Urinary bladder (tissue), 4 donors: Measurements from ENCODE around the gene RPL27A. TPM values are rescaled to one million over a fixed set of nuclear protein-coding genes. Genes with fewer than 3 reads are reported as not detected.

ENCODE experiments used
- DNase-seq: peaks from one replicate; pipeline ENCODE4 v3.0.0-alpha.2; 2015; ENCODE audit errors: extremely low spot score
- H3K27ac ChIP-seq: one replicate; pipeline ENCODE4 v1.5.1; 2013; ENCODE audit warnings: low read depth, mild to moderate bottlenecking, moderate library complexity
- H3K36me3 ChIP-seq: one replicate; pipeline ENCODE4 v1.6.1; 2013; ENCODE audit warnings: mild to moderate bottlenecking, moderate library complexity; ENCODE audit not compliant: insufficient read depth
- H3K4me1 ChIP-seq: one replicate; pipeline ENCODE4 v1.6.1; 2013; ENCODE audit warnings: mild to moderate bottlenecking, moderate library complexity; ENCODE audit not compliant: insufficient read depth
- H3K4me3 ChIP-seq: one replicate; pipeline ENCODE4 v1.5.1; 2013; ENCODE audit warnings: low read depth, low read length
- WGBS: extraction: QIAGEN DNeasy Blood & Tissue Kit; methylation state at CpG from one replicate; pipeline ENCODE4 v1.1.7; 2013; 5-methylcytosine and 5-hydroxymethylcytosine counted together
- polyA plus RNA-seq: library from polyadenylated mRNA; stranded (reverse); fragments of 200-250 nt; gene quantifications from one replicate; pipeline ENCODE4 v1.2.3, GENCODE V29; 2013
- total RNA-seq: library from RNA; depleted of rRNA; stranded (reverse); fragments of >200 nt; gene quantifications from one replicate; pipeline ENCODE4 v1.2.3, GENCODE V29; 2014
- donor health status: healthy with polysubstance abuse.
- donor health status: healthy.

RPL27A gene
- total and polyA plus RNA-seq, 2 donors = 674 to 2,792 TPM

DNA sequence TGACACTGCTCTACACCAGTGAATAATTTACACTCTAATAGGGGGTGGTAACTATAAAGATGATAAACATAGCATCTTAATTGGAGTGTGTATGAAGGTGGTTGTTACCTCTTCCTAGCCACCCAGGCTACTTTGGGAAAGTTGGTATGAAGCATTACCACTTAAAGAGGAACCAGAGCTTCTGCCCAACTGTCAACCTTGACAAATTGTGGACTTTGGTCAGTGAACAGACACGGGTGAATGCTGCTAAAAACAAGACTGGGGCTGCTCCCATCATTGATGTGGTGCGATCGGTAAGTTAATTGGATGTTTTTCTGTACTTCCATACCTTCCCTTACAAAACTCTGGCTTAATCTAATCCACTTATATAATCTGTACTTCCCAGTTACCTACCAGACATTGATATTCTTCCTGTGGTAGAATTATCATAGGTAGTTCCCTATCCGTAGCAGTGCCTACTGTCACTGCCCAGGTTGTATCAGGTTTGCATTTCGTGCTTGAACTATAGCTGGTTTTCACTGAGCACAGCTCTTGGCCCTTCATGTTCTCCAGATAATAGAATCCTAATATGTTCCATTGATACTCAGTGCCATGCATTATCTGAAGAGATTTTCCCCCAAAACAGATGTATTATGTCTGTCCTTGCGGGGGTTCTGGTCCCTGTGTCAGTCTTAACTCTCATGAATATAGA, 2.2 kb downstream of the RPL27A start:
- Histone ChIP-seq H3K36me3 (no peaks in the 10 kb centered on the region), H3K4me1 (no peaks in the 10 kb centered on the region), H3K27ac (no peak overlapping the region), H3K4me3 (no peak overlapping the region)
- 85% methylated on average over 6 of the region's 6 CpGs for WGBS
- DNase-seq = no peak

DNA sequence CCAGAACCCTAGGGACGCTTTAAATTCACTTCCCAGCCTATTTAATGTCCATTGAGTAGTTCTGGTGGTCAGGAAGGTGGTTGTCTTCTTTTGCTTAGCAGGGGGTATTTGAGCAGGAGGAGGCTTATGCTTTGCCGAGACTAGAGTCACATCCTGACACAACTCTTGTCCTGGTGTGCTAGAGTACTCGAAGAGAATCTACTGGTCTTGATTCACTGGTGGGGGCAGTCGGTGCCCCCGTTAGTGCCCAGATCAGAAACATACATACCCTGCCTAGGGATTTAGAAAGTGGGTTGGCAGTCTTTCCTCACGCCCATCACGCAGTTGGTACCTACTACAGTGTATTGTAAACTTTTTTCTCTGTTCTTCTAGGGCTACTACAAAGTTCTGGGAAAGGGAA, 2.7 kb downstream of the RPL27A start:
- Histone ChIP-seq H3K4me3 (no peak overlapping the region), H3K4me1 (no peaks in the 10 kb centered on the region), H3K27ac (no peak overlapping the region), H3K36me3 (no peaks in the 10 kb centered on the region)
- 77% methylated on average over 7 of the region's 7 CpGs for WGBS
- no peak for DNase-seq

- 65% methylated on average over 2 of the region's 2 CpGs for WGBS
- Histone ChIP-seq H3K4me3 (no peak overlapping the region), H3K36me3 (no peaks in the 10 kb centered on the region), H3K4me1 (no peaks in the 10 kb centered on the region), H3K27ac (no peak overlapping the region)
- no peak for DNase-seq
These were observed 3.2 kb downstream of the RPL27A start for GRCh38 chr11:8685820-8686219.

DNA sequence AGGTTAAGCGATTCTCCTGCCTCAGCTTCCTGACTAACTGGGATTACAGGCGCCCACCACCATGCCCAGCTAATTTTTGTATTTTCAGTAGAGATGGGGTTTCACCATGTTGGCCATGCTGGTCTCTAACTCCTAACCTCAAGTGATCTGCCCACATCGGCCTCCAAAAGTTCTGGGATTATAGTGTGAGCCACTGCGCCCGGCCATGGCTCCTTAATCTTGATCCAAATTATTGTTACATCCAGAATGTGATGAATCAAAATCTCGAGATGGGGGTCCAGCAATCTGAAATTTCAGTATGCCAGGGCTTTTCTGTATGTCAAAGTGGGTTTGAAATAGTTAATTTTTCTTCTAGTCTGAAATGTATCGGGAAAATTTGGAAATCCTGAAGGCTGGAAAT, 3.7 kb downstream of the RPL27A start:
- 85% methylated on average over 7 of the region's 7 CpGs for WGBS
- no peaks in the 10 kb centered on the region for H3K36me3 ChIP-seq
- no peak overlapping the region for H3K4me3 ChIP-seq
- H3K4me1 ChIP-seq = no peaks in the 10 kb centered on the region
- DNase-seq = no peak
- H3K27ac ChIP-seq = no peak overlapping the region

- peak overlapping the region; percentile 54 for H3K4me3 ChIP-seq
- H3K36me3 ChIP-seq = no peaks in the 10 kb centered on the region
- WGBS = 2% methylated on average over 56 of the region's 56 CpGs
- peak; percentile 91 for DNase-seq
- H3K27ac ChIP-seq = peak overlapping the region; percentile 80
- no peaks in the 10 kb centered on the region for H3K4me1 ChIP-seq
These were observed 6.1 kb downstream of the RPL27A start for GRCh38 chr11:8688414-8689362.

- no peak overlapping the region for H3K27ac ChIP-seq
- H3K36me3 ChIP-seq = no peaks in the 10 kb centered on the region
- no peak overlapping the region for H3K4me3 ChIP-seq
- 84% methylated on average over 8 of the region's 8 CpGs for WGBS
- DNase-seq = no peak
- no peaks in the 10 kb centered on the region for H3K4me1 ChIP-seq
These were observed 7.2 kb downstream of the RPL27A start for GRCh38 chr11:8689726-8690255.

- no peak overlapping the region for H3K27ac ChIP-seq
- no peak overlapping the region for H3K4me3 ChIP-seq
- H3K4me1 ChIP-seq = no peaks in the 10 kb centered on the region
- WGBS = 88% methylated on average over 4 of the region's 4 CpGs
- H3K36me3 ChIP-seq = no peaks in the 10 kb centered on the region
- DNase-seq = no peak
These were observed 8.1 kb downstream of the RPL27A start for GRCh38 chr11:8690374-8691342.

DNA sequence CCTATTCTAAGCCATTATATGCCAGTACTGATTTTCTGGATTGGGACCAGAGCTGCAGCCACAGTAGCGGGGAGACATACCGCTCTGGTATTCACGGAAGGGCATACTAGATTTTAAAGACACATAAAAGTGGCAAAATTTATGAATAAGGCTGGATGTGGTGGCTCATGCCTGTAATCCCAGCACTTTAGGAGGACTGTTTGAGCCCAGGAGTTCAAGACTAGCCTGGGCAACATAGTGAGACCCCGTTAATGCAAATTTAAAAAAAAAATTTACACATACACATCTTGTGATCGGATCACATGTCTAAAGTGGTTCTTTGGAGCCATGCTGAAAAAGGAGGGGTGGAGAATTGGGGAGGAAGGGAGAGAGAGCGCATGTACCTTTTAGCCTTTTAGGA, 9.0 kb downstream of the RPL27A start:
- H3K36me3 ChIP-seq = no peaks in the 10 kb centered on the region
- 84% methylated on average over 6 of the region's 6 CpGs for WGBS

DNA sequence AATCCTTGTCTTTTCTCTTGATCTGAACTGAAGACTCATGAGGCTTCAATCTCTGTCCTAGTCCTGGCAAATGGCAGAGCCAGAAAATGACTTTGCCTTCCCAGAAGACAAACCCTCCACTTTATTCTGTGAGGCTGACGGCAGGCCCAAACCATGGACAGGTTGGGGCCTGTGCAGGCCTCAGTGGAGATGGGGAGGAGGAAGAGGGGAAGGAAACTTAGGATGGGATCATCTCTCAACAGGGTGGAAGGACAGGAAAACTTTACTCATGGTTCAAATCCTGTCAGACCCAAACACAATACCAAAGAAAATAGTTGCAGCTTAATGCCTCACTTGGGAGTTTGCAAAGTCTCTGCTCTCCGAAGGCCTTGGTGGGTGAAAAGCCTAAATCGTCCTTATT, 9.8 kb downstream of the RPL27A start:
- Histone ChIP-seq H3K27ac (no peak overlapping the region), H3K4me1 (no peaks in the 10 kb centered on the region), H3K36me3 (peaks cover 3% of the 10 kb centered on the region), H3K4me3 (no peak overlapping the region)
- DNase-seq = no peak
- 66% methylated on average over 3 of the region's 3 CpGs for WGBS

More for the DNA sequence above, 9.0 kb downstream of the RPL27A start:
- H3K4me3 ChIP-seq = no peak overlapping the region
- no peak overlapping the region for H3K27ac ChIP-seq
- DNase-seq = no peak
- H3K4me1 ChIP-seq = no peaks in the 10 kb centered on the region

- Histone ChIP-seq H3K4me1 (no peaks in the 10 kb centered on the region), H3K4me3 (no peak overlapping the region), H3K36me3 (peaks cover 3% of the 10 kb centered on the region), H3K27ac (no peak overlapping the region)
- WGBS = 84% methylated on average over 6 of the region's 6 CpGs
- no peak for DNase-seq
These were observed 10.5 kb downstream of the RPL27A start for GRCh38 chr11:8693010-8693551.

DNA sequence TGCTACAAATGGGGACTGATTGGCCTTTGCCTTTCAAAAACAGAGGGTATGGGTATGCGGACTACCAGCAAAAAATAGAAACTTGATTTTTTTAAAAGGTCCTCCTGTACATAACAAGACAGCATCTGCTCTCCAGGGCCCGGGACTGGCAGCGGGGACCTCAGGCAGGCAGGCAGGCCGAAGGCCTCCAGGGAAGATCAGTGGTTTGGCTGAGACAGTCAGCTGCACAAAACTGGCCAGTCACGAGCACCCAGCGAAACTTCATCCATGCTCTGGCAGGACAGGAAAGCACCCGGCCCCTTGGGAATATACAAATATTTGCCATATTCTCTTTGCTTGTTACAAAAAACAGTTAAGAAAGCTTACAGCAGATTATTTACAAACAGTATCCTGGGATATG, 11.0 kb downstream of the RPL27A start:
- Histone ChIP-seq H3K4me1 (no peaks in the 10 kb centered on the region), H3K36me3 (peaks cover 3% of the 10 kb centered on the region), H3K4me3 (no peak overlapping the region), H3K27ac (no peak overlapping the region)
- no peak for DNase-seq
- WGBS = 89% methylated on average over 7 of the region's 7 CpGs

DNA sequence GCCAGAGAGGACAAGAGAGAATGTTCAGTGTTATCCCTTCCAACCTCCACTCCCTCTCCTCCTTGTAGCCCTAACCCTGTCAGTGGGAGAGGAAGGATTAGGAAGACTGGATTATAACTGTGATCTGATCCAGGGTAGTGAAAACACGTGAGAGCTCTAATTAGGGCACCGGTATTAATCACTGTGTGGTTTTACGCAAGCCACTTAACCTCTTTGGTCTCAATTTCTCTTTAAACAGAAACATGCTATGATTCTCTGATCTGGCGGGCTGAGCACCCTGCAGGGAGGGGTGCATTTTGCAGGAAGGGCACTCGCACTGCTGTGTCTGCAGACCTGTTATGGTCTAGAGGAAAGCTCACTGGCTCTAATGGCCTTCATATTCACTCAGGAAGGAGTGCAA, 11.5 kb downstream of the RPL27A start:
- H3K4me3 ChIP-seq = no peak overlapping the region
- no peak for DNase-seq
- H3K36me3 ChIP-seq = peaks cover 3% of the 10 kb centered on the region
- WGBS = 71% methylated on average over 5 of the region's 5 CpGs
- no peaks in the 10 kb centered on the region for H3K4me1 ChIP-seq
- no peak overlapping the region for H3K27ac ChIP-seq

GRCh38 chr11:8697054-8697453, 14.5 kb downstream of the RPL27A start:
- 91% methylated on average over 3 of the region's 3 CpGs for WGBS
- Histone ChIP-seq H3K36me3 (peaks cover 3% of the 10 kb centered on the region), H3K4me1 (no peaks in the 10 kb centered on the region), H3K4me3 (no peak overlapping the region), H3K27ac (no peak overlapping the region)
- DNase-seq = no peak
